Karpas-422 (cell line): ENCODE measurements around the gene RPL13A. TPM values are rescaled to one million over a fixed set of nuclear protein-coding genes. Genes with fewer than 3 reads are reported as not detected.
A peak's percentile ranks its signal among the peaks of the same experiment; 100 is the strongest.

Source experiments
- DNase-seq: peaks from one replicate; pipeline ENCODE4 v3.0.0-alpha.2; 2015
- H2AFZ ChIP-seq: fragments of 200-600 bp; sonication (generic); 2 replicates; pipeline ENCODE4 v1.6.1; 2014; ENCODE audit warnings: antibody characterized with exemption, low read length, mixed read lengths
- H3K27ac ChIP-seq: fragments of 200-600 bp; sonication (generic); 2 replicates; pipeline ENCODE4 v1.5.1; 2014; ENCODE audit warnings: mild to moderate bottlenecking, low read length, moderate library complexity
- H3K27me3 ChIP-seq: fragments of 200-600 bp; sonication (generic); 2 replicates; pipeline ENCODE4 v1.6.1; 2014; ENCODE audit warnings: low read length, mixed read lengths
- H3K36me3 ChIP-seq: fragments of 200-600 bp; sonication (generic); 2 replicates; pipeline ENCODE4 v1.6.1; 2014; ENCODE audit warnings: low read length, mixed read lengths; ENCODE audit not compliant: insufficient read depth
- H3K4me1 ChIP-seq: fragments of 200-600 bp; sonication (generic); 2 replicates; pipeline ENCODE4 v1.6.1; 2014; ENCODE audit warnings: mild to moderate bottlenecking, low read length, mixed read lengths
- H3K4me2 ChIP-seq: fragments of 200-600 bp; sonication (generic); 2 replicates; pipeline ENCODE4 v1.6.1; 2014; ENCODE audit warnings: low read length, low read depth, mild to moderate bottlenecking; ENCODE audit not compliant: poor library complexity, severe bottlenecking
- H3K4me3 ChIP-seq: fragments of 200-600 bp; sonication (generic); 2 replicates; pipeline ENCODE4 v1.5.1; 2014; ENCODE audit warnings: mild to moderate bottlenecking, antibody characterized with exemption, low read length, mixed read lengths
- H3K79me2 ChIP-seq: fragments of 200-600 bp; sonication (generic); 2 replicates; pipeline ENCODE4 v1.6.1; 2014; ENCODE audit warnings: mild to moderate bottlenecking, low read length, mixed read lengths
- H3K9ac ChIP-seq: fragments of 200-600 bp; sonication (generic); 2 replicates; pipeline ENCODE4 v1.6.0; 2014; ENCODE audit warnings: low read length
- H3K9me2 ChIP-seq: fragments of 200-600 bp; sonication (generic), shearing (Covaris generic); replicated peaks from 2 replicates; pipeline ENCODE4 v1.6.0; 2014; ENCODE audit warnings: mild to moderate bottlenecking, low read length, moderate library complexity; ENCODE audit not compliant: insufficient read depth
- H3K9me3 ChIP-seq: fragments of 300-700, 200-600 bp; sonication (generic); 2 replicates; pipeline ENCODE4 v1.6.1; 2014; ENCODE audit warnings: low read length, mixed read lengths
- H4K20me1 ChIP-seq: fragments of 200-600 bp; sonication (generic); 2 replicates; pipeline ENCODE4 v1.6.1; 2014; ENCODE audit warnings: mild to moderate bottlenecking, antibody characterized with exemption, low read length, low read depth; ENCODE audit not compliant: insufficient read depth
- total RNA-seq: library from RNA; depleted of rRNA; stranded (reverse); fragments of >200 nt; shearing (Covaris generic); gene quantifications from 2 replicates; pipeline ENCODE4 v1.2.3, GENCODE V29; 2014; ENCODE audit warnings: low replicate concordance

The RPL13A gene
- total RNA-seq, 1 experiment from 2014 or later: 6,359 TPM

GRCh38 chr19:49499030-49499670 is 11.7 kb downstream of the RPL13A start:
- H3K27me3 ChIP-seq: no peaks in the 10 kb centered on the region
- peak overlapping the region; percentile 15; the same call in 1 of the 2 replicates for H3K9ac ChIP-seq
- peaks cover 29% of the 10 kb centered on the region for H4K20me1 ChIP-seq
- peak; percentile 44 for DNase-seq
- no peak overlapping the region for H3K27ac ChIP-seq
- no peak overlapping the region for H2AFZ ChIP-seq
- H3K4me3 ChIP-seq: peak overlapping the region; percentile 1; the same call in 1 of the 2 replicates
- H3K4me1 ChIP-seq: peaks cover 54% of the 10 kb centered on the region
- peaks cover 28% of the 10 kb centered on the region for H3K36me3 ChIP-seq
- H3K9me3 ChIP-seq: no peaks in the 10 kb centered on the region
- H3K79me2 ChIP-seq: peaks cover 17% of the 10 kb centered on the region
- no peaks in the 10 kb centered on the region for H3K9me2 ChIP-seq
- H3K4me2 ChIP-seq: peak overlapping the region; percentile 98

- Histone ChIP-seq H3K9me3 (no peaks in the 10 kb centered on the region), H2AFZ (no peak overlapping the region), H3K9me2 (no peaks in the 10 kb centered on the region), H3K27ac (no peak overlapping the region), H3K4me1 (peaks cover 47% of the 10 kb centered on the region), H3K79me2 (peaks cover 2% of the 10 kb centered on the region; the same call in 1 of the 2 replicates), H3K36me3 (peaks cover 13% of the 10 kb centered on the region), H3K9ac (no peak overlapping the region), H3K27me3 (no peaks in the 10 kb centered on the region), H4K20me1 (peaks cover 21% of the 10 kb centered on the region), H3K4me2 (no peak overlapping the region), H3K4me3 (no peak overlapping the region)
- DNase-seq: peak; percentile 89
Observed at GRCh38 chr19:49502866-49503581, 15.6 kb downstream of the RPL13A start.

DNA sequence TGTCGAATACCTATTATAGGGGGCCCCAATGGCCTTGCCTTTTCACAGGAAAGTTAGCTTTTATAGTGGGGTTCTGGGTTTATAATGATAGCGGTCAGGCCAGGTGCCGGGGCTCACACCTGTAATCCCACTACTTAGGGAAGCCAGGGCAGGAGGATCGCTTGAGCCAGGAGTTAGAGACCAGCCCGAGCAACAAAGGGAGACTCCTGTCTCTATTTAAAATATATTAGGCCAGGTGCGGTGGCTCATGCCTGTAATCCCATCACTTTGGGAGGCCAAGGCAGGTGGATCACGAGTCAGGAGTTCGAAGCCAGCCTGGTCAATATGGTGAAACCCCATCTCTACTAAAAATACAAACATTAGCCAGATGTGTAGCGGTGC is 16.2 kb downstream of the RPL13A start:
- Histone ChIP-seq H3K27ac (no peak overlapping the region), H4K20me1 (peaks cover 16% of the 10 kb centered on the region), H3K9ac (no peak overlapping the region), H3K79me2 (no peaks in the 10 kb centered on the region), H3K4me1 (peaks cover 43% of the 10 kb centered on the region), H3K27me3 (no peaks in the 10 kb centered on the region), H3K36me3 (peaks cover 8% of the 10 kb centered on the region), H3K9me3 (no peaks in the 10 kb centered on the region), H3K4me3 (no peak overlapping the region), H3K9me2 (no peaks in the 10 kb centered on the region), H3K4me2 (no peak overlapping the region), H2AFZ (no peak overlapping the region)
- DNase-seq: no peak

DNA sequence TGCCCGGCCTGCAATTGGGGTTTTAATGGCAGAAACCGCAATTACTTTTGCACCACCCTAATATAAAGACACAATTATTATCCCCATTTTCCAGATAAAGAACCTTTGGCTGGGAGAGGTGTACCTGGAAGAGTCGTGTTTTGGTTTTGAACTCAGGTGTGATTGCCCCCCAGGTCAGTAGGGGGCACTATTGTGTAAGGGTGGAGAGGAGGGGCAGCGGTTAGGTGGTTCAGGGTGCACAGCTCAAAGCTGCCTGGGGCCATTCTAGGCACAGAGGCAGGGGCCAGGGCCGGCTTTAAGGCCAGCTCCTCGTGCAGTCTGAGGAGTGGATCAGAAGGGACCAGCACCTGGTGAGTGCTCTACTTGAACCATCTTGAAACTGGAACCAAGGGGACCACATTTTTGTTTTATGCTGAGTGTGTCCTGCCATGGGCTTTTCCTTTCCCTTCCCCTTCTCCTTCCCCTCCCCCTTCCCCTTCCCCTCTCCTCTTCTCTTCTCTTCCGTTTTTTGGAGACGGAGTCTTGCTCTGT is 19.2 kb downstream of the RPL13A start:
- Histone ChIP-seq H2AFZ (no peak overlapping the region), H3K9me2 (no peaks in the 10 kb centered on the region), H3K27me3 (no peaks in the 10 kb centered on the region), H3K36me3 (no peaks in the 10 kb centered on the region), H3K27ac (no peak overlapping the region), H4K20me1 (no peaks in the 10 kb centered on the region), H3K4me1 (peaks cover 20% of the 10 kb centered on the region), H3K4me2 (no peak overlapping the region), H3K9ac (no peak overlapping the region), H3K9me3 (no peaks in the 10 kb centered on the region), H3K4me3 (no peak overlapping the region), H3K79me2 (no peaks in the 10 kb centered on the region)
- DNase-seq: peak; percentile 95

- 0 out of 2 replicates have a peak overlapping the region, but pooled peaks have one; percentile 0 for H3K9ac ChIP-seq
- H3K4me1 ChIP-seq: peaks cover 24% of the 10 kb centered on the region
- H2AFZ ChIP-seq: no peak overlapping the region
- no peaks in the 10 kb centered on the region for H4K20me1 ChIP-seq
- H3K4me2 ChIP-seq: no peak overlapping the region
- H3K79me2 ChIP-seq: no peaks in the 10 kb centered on the region
- H3K27ac ChIP-seq: no peak overlapping the region
- H3K9me2 ChIP-seq: no peaks in the 10 kb centered on the region
- DNase-seq: peak; percentile 79
- H3K4me3 ChIP-seq: no peak overlapping the region
- H3K36me3 ChIP-seq: no peaks in the 10 kb centered on the region
- no peaks in the 10 kb centered on the region for H3K9me3 ChIP-seq
- no peaks in the 10 kb centered on the region for H3K27me3 ChIP-seq
Observed at GRCh38 chr19:49507803-49508494, 20.5 kb downstream of the RPL13A start.

- peak overlapping the region; percentile 76 for H3K4me2 ChIP-seq
- DNase-seq: peak; percentile 64
- H3K36me3 ChIP-seq: no peaks in the 10 kb centered on the region
- peak overlapping the region; percentile 60 for H3K9ac ChIP-seq
- H3K9me3 ChIP-seq: no peaks in the 10 kb centered on the region
- peak overlapping the region; percentile 64 for H3K4me3 ChIP-seq
- no peaks in the 10 kb centered on the region for H3K79me2 ChIP-seq
- H3K27me3 ChIP-seq: no peaks in the 10 kb centered on the region
- no peaks in the 10 kb centered on the region for H3K9me2 ChIP-seq
- H2AFZ ChIP-seq: peak overlapping the region; percentile 83; the same call in 1 of the 2 replicates
- H3K27ac ChIP-seq: no peak overlapping the region
- H4K20me1 ChIP-seq: no peaks in the 10 kb centered on the region
- peaks cover 11% of the 10 kb centered on the region for H3K4me1 ChIP-seq
Observed at GRCh38 chr19:49512970-49513745, 25.8 kb downstream of the RPL13A start.

DNA sequence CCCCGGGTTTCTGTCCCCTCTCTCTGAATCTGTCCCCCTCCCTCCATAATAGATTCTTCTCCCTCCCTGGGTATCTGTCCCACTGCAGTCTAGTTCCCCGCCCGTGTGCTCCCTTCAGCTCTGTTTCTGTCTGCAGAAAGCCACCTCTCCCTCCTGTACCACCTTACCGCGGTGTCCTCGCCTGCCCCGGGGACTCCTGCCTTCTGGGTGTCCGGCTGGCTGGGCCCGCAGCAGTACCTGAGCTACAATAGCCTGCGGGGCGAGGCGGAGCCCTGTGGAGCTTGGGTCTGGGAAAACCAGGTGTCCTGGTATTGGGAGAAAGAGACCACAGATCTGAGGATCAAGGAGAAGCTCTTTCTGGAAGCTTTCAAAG is 26.3 kb downstream of the RPL13A start:
- Histone ChIP-seq H3K4me3 (no peak overlapping the region; the same call in 1 of the 2 replicates), H3K9ac (peak overlapping the region; percentile 60), H3K9me3 (no peaks in the 10 kb centered on the region), H3K4me2 (peak overlapping the region; percentile 76), H3K27me3 (no peaks in the 10 kb centered on the region), H3K27ac (no peak overlapping the region), H4K20me1 (no peaks in the 10 kb centered on the region), H3K9me2 (no peaks in the 10 kb centered on the region), H3K4me1 (peaks cover 10% of the 10 kb centered on the region), H3K36me3 (no peaks in the 10 kb centered on the region), H2AFZ (no peak overlapping the region), H3K79me2 (no peaks in the 10 kb centered on the region)
- DNase-seq: no peak
